HepG2 (cell line): ENCODE data around the gene SCRN3. TPM values are rescaled to one million over a fixed set of nuclear protein-coding genes. Genes with fewer than 3 reads are reported as not detected.

ENCODE experiments used
- ATAC-seq: fragments of 200-7000 bp; cut with Tn5 transposase; 3 replicates; pipeline ENCODE4 v1.9.1; 2020; ENCODE audit warnings: mild to moderate bottlenecking, moderate library complexity
- BruUV-seq: library from RNA; stranded (reverse); fragments of 400-500 nt; replicated peaks from 2 replicates; lab custom pipeline; 2021; lab: Mats Ljungman, UMichigan
- CTCF ChIA-PET: fragments of 300-600 bp; formaldehyde crosslinking; extraction: SDS; loops from one replicate; lab custom pipeline; 2021; ENCODE audit warnings: low total read pairs, inconsistent platforms, low intra/inter-chr PET ratio; lab: Yijun Ruan, JAX
- POLR2A ChIA-PET: fragments of 350-600 bp; sonication (Branson Sonifier 250); formaldehyde crosslinking; loops from one replicate; lab custom pipeline; 2020; ENCODE audit warnings: antibody characterized with exemption, inconsistent platforms; lab: Yijun Ruan, JAX
- DNase-seq: peaks from one replicate; pipeline ENCODE4 v3.0.0-alpha.2; 2015; ENCODE audit warnings: low spot score
- FAIRE-seq: peaks from 3 replicates; lab custom pipeline; 2011; peaks lifted over from hg19 to GRCh38; lab: Jason Lieb, UNC
- H2AFZ ChIP-seq: one replicate; pipeline ENCODE4 v1.6.1; 2011; ENCODE audit warnings: low read length, inconsistent platforms
- H3K27ac ChIP-seq: fragments of 300-600 bp; 3 replicates; pipeline ENCODE4 v1.8.0; 2011; ENCODE audit warnings: mixed run types, mild to moderate bottlenecking, mixed read lengths, low read length, inconsistent platforms; ENCODE audit not compliant: insufficient read depth; ENCODE audit errors: extremely low read length
- H3K27me3 ChIP-seq, 2 experiments: fragments of 200-600 bp in 1 of 2; 2 replicates in 1 of 2; 3 replicates in 1 of 2; pipeline versions ENCODE4 v1.6.0 to v1.8.0; 2011; ENCODE audit warnings: low read length in 2 of 2, mild to moderate bottlenecking in 2 of 2, moderate library complexity in 2 of 2, inconsistent platforms in 1 of 2; ENCODE audit not compliant: insufficient read depth in 2 of 2, control insufficient read depth in 1 of 2
- H3K36me3 ChIP-seq, 2 experiments: fragments of 200-600 bp in 1 of 2; replicated peaks in 1 of 2; 2 replicates in 1 of 2; 3 replicates in 1 of 2; pipeline versions ENCODE4 v1.5.1 to v1.8.0; 2011; ENCODE audit warnings: low read length in 2 of 2, inconsistent platforms in 1 of 2; ENCODE audit not compliant: insufficient read depth in 2 of 2, control insufficient read depth in 1 of 2
- H3K4me1 ChIP-seq: 2 replicates; pipeline ENCODE4 v1.5.1; 2012; ENCODE audit warnings: low read length, inconsistent platforms; ENCODE audit not compliant: insufficient read depth
- H3K4me2 ChIP-seq: 2 replicates; pipeline ENCODE4 v1.6.0; 2011; ENCODE audit warnings: low read depth, low read length, inconsistent platforms
- H3K4me3 ChIP-seq, 3 experiments: fragments of 200-600 bp in 1 of 3; sonication (generic), shearing (Covaris generic) in 1 of 3; replicated peaks in 1 of 3; 2 replicates each; pipeline ENCODE4 v1.5.1; 2011 to 2016; ENCODE audit warnings: low read length in 3 of 3, inconsistent platforms in 2 of 3, low read depth in 2 of 3, mild to moderate bottlenecking in 2 of 3, control low read depth in 1 of 3, mixed read lengths in 1 of 3; ENCODE audit not compliant: insufficient read depth in 1 of 3
- H3K79me2 ChIP-seq: one replicate; pipeline ENCODE4 v1.6.1; 2011; ENCODE audit warnings: low read length, inconsistent platforms; ENCODE audit not compliant: insufficient read depth
- H3K9ac ChIP-seq: 2 replicates; pipeline ENCODE4 v1.6.0; 2011; ENCODE audit warnings: mild to moderate bottlenecking, low read depth, low read length, inconsistent platforms; ENCODE audit not compliant: insufficient read depth
- H3K9me3 ChIP-seq: 2 replicates; pipeline ENCODE4 v1.5.1; 2012; ENCODE audit warnings: mild to moderate bottlenecking, low read length
- H4K20me1 ChIP-seq: 2 replicates; pipeline ENCODE4 v1.6.0; 2011; ENCODE audit warnings: inconsistent platforms, mild to moderate bottlenecking, low read length, moderate library complexity; ENCODE audit not compliant: insufficient read depth
- ATF7-NPFF ChIP-seq: sonication (generic); formaldehyde crosslinking; IDR thresholded peaks from 2 replicates; pipeline ENCODE4 v1.8.1; 2023; ENCODE audit warnings: mild to moderate bottlenecking, low read depth, missing genetic modification reagents, moderate library complexity
- ELF1 ChIP-seq: sonication (generic); formaldehyde crosslinking; IDR thresholded peaks from 2 replicates; pipeline ENCODE4 v1.4.0; 2020; ENCODE audit warnings: missing genetic modification reagents
- MEIS1 ChIP-seq: sonication (generic); formaldehyde crosslinking; IDR thresholded peaks from 2 replicates; pipeline ENCODE4 v1.9.0; 2021; ENCODE audit warnings: mild to moderate bottlenecking, missing genetic modification reagents, moderate library complexity, borderline replicate concordance
- SALL1 ChIP-seq: sonication (generic); formaldehyde crosslinking; IDR thresholded peaks from 2 replicates; pipeline ENCODE4 v1.8.0; 2022; ENCODE audit warnings: mild to moderate bottlenecking, missing genetic modification reagents
- ZFP36L1 ChIP-seq: sonication (generic); formaldehyde crosslinking; IDR thresholded peaks from 2 replicates; pipeline ENCODE4 v1.8.0; 2022; ENCODE audit warnings: mild to moderate bottlenecking, missing genetic modification reagents, moderate library complexity
- ZFP36L2 ChIP-seq: sonication (generic); formaldehyde crosslinking; IDR thresholded peaks from 2 replicates; pipeline ENCODE4 v1.4.0; 2020; ENCODE audit warnings: missing genetic modification reagents
- ZKSCAN5 ChIP-seq: sonication (generic); formaldehyde crosslinking; IDR thresholded peaks from 2 replicates; pipeline ENCODE4 v1.5.1; 2020; ENCODE audit warnings: mild to moderate bottlenecking, missing genetic modification reagents
- ZNF547 ChIP-seq: sonication (generic); formaldehyde crosslinking; IDR thresholded peaks from 2 replicates; pipeline ENCODE4 v1.5.1; 2020; ENCODE audit warnings: mild to moderate bottlenecking, missing genetic modification reagents
- ZNF614 ChIP-seq: IDR thresholded peaks from 2 replicates; pipeline ENCODE4 v1.6.1; 2018; ENCODE audit warnings: missing biosample characterization, missing genetic modification reagents, inconsistent platforms, borderline replicate concordance
- ZNF841 ChIP-seq: sonication (generic); formaldehyde crosslinking; IDR thresholded peaks from 2 replicates; pipeline ENCODE4 v1.8.1; 2023; ENCODE audit warnings: missing genetic modification reagents, borderline replicate concordance
- WGBS: methylation state at CpG from one replicate; pipeline ENCODE4 v1.1.6; 2017; ENCODE audit warnings: low lambda C conversion rate; 5-methylcytosine and 5-hydroxymethylcytosine counted together
- in situ Hi-C: cut with HindIII; loops from 2 replicates; pipeline ENCODE4 v1.10.0; 2017; ENCODE audit warnings: low pct_unique_long_range_greater_than_20kb; ENCODE audit not compliant: extremely low pct_ligation_motif_present
- intact Hi-C: fragments of 100-400 bp; cut with micrococcal nuclease; formaldehyde crosslinking; loops from one replicate; pipeline ENCODE4 v1.10.0; 2022; ENCODE audit not compliant: unreplicated experiment
- polyA plus RNA-seq, 8 experiments: library from polyadenylated mRNA; depleted of rRNA in 3 of 8; stranded (reverse) in 7 of 8; unstranded in 1 of 8; fragments of >200 nt; fragmentation: Illumina TruSeq in 4 of 8; extraction: Trizol in 4 of 8; gene quantifications; 2 replicates each; pipeline versions ENCODE4 v1.2.1 to v1.2.3, GENCODE V29; 2011 to 2016; ENCODE audit warnings: low read depth in 4 of 8, missing spikeins in 1 of 8, mixed read lengths in 1 of 8; ENCODE audit not compliant: insufficient read depth in 1 of 8
- total RNA-seq, 5 experiments: library from RNA; depleted of rRNA; stranded (reverse); fragments of >200 nt; fragmentation: Illumina TruSeq; extraction: Trizol; gene quantifications; 2 replicates each; pipeline ENCODE4 v1.2.3, GENCODE V29; 2016; ENCODE audit warnings: low read depth in 1 of 5
- TF ChIP-seq, protein P1 (sequence below): sonication (generic); formaldehyde crosslinking; IDR thresholded peaks from 2 replicates; pipeline ENCODE4 v1.5.0; 2020; ENCODE audit warnings: mild to moderate bottlenecking, missing genetic modification reagents
- TF ChIP-seq, protein P2 (sequence below): sonication (generic); formaldehyde crosslinking; IDR thresholded peaks from 2 replicates; pipeline ENCODE4 v1.4.0; 2020; ENCODE audit warnings: missing genetic modification reagents
- TF ChIP-seq, protein P3 (sequence below): sonication (generic); formaldehyde crosslinking; IDR thresholded peaks from 2 replicates; pipeline ENCODE4 v1.8.0; 2022; ENCODE audit warnings: missing genetic modification reagents, mild to moderate bottlenecking, moderate library complexity, borderline replicate concordance

The SCRN3 gene
- total and polyA plus RNA-seq, 2 of the 13 experiments (the other 11 are each of a cell fraction or from before 2014, with no cell fraction given), result 6.6 to 11.3 TPM

DNA sequence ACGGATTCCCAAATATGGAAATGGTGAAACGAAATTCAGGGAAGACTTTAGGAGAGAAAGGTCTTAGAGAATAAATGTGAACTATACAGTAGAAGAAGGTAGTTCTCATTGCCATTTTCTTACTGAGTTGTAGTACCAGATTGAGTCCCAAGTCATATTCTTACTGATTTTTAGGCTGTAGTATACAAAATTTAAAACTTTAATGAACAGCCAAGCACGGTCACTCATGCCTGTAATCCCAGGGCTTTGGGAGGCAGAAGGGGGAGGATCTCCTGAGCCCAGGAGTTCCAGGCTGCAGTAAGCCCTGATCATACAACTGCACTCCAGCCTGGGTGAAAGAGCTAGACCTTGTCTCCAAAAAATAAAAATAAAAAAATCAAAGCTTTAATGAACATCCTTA is 2.2 kb downstream of the SCRN3 start:
- no peak overlapping the region for H3K27ac ChIP-seq
- no peak for FAIRE-seq
- H2AFZ ChIP-seq, result no peak overlapping the region
- TF ChIP-seq, protein P1, sequence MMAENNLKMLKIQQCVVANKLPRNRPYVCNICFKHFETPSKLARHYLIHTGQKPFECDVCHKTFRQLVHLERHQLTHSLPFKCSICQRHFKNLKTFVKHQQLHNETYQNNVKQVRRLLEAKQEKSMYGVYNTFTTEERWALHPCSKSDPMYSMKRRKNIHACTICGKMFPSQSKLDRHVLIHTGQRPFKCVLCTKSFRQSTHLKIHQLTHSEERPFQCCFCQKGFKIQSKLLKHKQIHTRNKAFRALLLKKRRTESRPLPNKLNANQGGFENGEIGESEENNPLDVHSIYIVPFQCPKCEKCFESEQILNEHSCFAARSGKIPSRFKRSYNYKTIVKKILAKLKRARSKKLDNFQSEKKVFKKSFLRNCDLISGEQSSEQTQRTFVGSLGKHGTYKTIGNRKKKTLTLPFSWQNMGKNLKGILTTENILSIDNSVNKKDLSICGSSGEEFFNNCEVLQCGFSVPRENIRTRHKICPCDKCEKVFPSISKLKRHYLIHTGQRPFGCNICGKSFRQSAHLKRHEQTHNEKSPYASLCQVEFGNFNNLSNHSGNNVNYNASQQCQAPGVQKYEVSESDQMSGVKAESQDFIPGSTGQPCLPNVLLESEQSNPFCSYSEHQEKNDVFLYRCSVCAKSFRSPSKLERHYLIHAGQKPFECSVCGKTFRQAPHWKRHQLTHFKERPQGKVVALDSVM (CRISPR knock-in tag), result no peak
- no peak for TF ChIP-seq ZNF547 (CRISPR knock-in tag)
- no peak overlapping the region for H3K9ac ChIP-seq
- H3K79me2 ChIP-seq, result peaks cover 27% of the 10 kb centered on the region
- DNase-seq, result no peak
- H3K36me3 ChIP-seq, result no peaks in the 10 kb centered on the region
- H4K20me1 ChIP-seq, result no peaks in the 10 kb centered on the region; the same call in 1 of the 2 replicates
- H3K4me3 ChIP-seq, result no peak overlapping the region
- intact Hi-C loops, result no loop called here
- WGBS, result 90% methylated on average over 3 of the region's 3 CpGs
- in situ Hi-C loops, result no loop called here
- POLR2A ChIA-PET, result no interaction called here
- CTCF ChIA-PET, result no interaction called here
- H3K4me1 ChIP-seq, result peaks cover 26% of the 10 kb centered on the region
- H3K9me3 ChIP-seq, result no peaks in the 10 kb centered on the region
- H3K27me3 ChIP-seq, result peaks cover 0 to 4% of the 10 kb centered on the region in 2 experiments; a peak in 1 of 5 replicates
- no peak for ATAC-seq
- H3K4me2 ChIP-seq, result no peak overlapping the region
- no TSS peak for BruUV-seq

DNA sequence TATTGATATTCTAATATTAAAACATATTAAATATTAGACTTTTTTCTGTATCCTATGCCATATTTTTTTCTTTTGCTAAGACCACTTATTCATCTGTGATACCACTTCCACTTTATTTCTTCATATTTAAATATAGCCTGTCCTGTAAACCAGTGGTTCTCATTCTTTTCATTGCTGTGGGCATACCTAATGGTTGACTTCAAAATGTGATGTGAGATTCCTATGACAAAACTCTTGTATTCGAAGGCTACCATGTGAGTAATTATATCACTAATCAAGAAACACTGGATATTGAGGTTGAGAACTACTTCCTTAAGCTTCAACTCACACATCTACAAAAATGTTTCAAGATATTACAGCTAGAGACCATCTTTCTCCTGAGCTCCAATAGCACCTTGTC is 3.6 kb downstream of the SCRN3 start:
- H3K27ac ChIP-seq, result no peak overlapping the region
- H3K79me2 ChIP-seq, result peaks cover 13% of the 10 kb centered on the region
- no peak overlapping the region for H3K4me3 ChIP-seq
- peaks cover 12% of the 10 kb centered on the region for H3K4me1 ChIP-seq
- no peak overlapping the region for H2AFZ ChIP-seq
- in situ Hi-C loops, result no loop called here
- no peak for DNase-seq
- no peak for FAIRE-seq
- peaks cover 0 to 4% of the 10 kb centered on the region in 2 experiments; a peak in 1 of 5 replicates for H3K27me3 ChIP-seq
- POLR2A ChIA-PET, result no interaction called here
- ATAC-seq, result no peak
- intact Hi-C loops, result no loop called here
- H3K36me3 ChIP-seq, result no peaks in the 10 kb centered on the region
- H4K20me1 ChIP-seq, result no peaks in the 10 kb centered on the region
- CTCF ChIA-PET, result no interaction called here
- no TSS peak for BruUV-seq
- H3K4me2 ChIP-seq, result no peak overlapping the region
- 75% methylated on average over 1 of the region's 1 CpG for WGBS
- no peaks in the 10 kb centered on the region for H3K9me3 ChIP-seq
- no peak overlapping the region for H3K9ac ChIP-seq
- no peak for TF ChIP-seq ZFP36L1
- TF ChIP-seq ATF7-NPFF, result no peak
- no peak for TF ChIP-seq SALL1 (CRISPR knock-in tag)
- no peak for TF ChIP-seq ZNF841 (CRISPR knock-in tag)
- no peak for TF ChIP-seq ELF1 (CRISPR knock-in tag)
- TF ChIP-seq ZKSCAN5, result no peak
- TF ChIP-seq, protein P2, sequence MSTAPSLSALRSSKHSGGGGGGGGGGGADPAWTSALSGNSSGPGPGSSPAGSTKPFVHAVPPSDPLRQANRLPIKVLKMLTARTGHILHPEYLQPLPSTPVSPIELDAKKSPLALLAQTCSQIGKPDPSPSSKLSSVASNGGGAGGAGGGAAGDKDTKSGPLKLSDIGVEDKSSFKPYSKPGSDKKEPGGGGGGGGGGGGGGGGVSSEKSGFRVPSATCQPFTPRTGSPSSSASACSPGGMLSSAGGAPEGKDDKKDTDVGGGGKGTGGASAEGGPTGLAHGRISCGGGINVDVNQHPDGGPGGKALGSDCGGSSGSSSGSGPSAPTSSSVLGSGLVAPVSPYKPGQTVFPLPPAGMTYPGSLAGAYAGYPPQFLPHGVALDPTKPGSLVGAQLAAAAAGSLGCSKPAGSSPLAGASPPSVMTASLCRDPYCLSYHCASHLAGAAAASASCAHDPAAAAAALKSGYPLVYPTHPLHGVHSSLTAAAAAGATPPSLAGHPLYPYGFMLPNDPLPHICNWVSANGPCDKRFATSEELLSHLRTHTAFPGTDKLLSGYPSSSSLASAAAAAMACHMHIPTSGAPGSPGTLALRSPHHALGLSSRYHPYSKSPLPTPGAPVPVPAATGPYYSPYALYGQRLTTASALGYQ (CRISPR knock-in tag), result no peak
- TF ChIP-seq MEIS1, result no peak
- no peak for TF ChIP-seq ZFP36L2
- no peak for TF ChIP-seq ZNF614 (CRISPR knock-in tag)
- TF ChIP-seq, protein P3, sequence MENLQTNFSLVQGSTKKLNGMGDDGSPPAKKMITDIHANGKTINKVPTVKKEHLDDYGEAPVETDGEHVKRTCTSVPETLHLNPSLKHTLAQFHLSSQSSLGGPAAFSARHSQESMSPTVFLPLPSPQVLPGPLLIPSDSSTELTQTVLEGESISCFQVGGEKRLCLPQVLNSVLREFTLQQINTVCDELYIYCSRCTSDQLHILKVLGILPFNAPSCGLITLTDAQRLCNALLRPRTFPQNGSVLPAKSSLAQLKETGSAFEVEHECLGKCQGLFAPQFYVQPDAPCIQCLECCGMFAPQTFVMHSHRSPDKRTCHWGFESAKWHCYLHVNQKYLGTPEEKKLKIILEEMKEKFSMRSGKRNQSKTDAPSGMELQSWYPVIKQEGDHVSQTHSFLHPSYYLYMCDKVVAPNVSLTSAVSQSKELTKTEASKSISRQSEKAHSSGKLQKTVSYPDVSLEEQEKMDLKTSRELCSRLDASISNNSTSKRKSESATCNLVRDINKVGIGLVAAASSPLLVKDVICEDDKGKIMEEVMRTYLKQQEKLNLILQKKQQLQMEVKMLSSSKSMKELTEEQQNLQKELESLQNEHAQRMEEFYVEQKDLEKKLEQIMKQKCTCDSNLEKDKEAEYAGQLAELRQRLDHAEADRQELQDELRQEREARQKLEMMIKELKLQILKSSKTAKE (CRISPR knock-in tag), result no peak
